Tibial nerve (tissue), 4 donors: ENCODE measurements around the gene MKI67. TPM values are rescaled to one million over a fixed set of nuclear protein-coding genes. Genes with fewer than 3 reads are reported as not detected.

Experiments
- DNase-seq, 2 donors: peaks; one replicate each; pipeline ENCODE4 v3.0.0-alpha.2; 2019; ENCODE audit warnings: low spot score in 2 of 2
- H3K27ac ChIP-seq, 4 donors: fragments of 200-600 bp; sonication (generic) in 3 of 4; one replicate each; pipeline ENCODE4 v1.5.1; 2017 to 2019; ENCODE audit warnings: mild to moderate bottlenecking in 1 of 4
- H3K27me3 ChIP-seq, 2 donors: fragments of 200-600 bp; sonication (generic) in 1 of 2; one replicate each; pipeline versions ENCODE4 v1.5.1 to v1.6.0; 2017 to 2019
- H3K36me3 ChIP-seq, 3 donors: fragments of 200-600 bp; sonication (generic); one replicate each; pipeline ENCODE4 v1.5.1; 2018 to 2019
- H3K4me1 ChIP-seq, 4 donors: fragments of 200-600 bp; sonication (generic) in 3 of 4; one replicate each; pipeline ENCODE4 v1.5.1; 2017 to 2019
- H3K4me3 ChIP-seq, 4 donors: fragments of 200-600 bp; sonication (generic) in 3 of 4; one replicate each; pipeline ENCODE4 v1.5.1; 2017 to 2019; ENCODE audit warnings: mild to moderate bottlenecking in 1 of 4, moderate library complexity in 1 of 4
- H3K9me3 ChIP-seq, 4 donors: fragments of 200-600 bp; sonication (generic) in 3 of 4; one replicate each; pipeline ENCODE4 v1.5.1; 2017 to 2019
- CTCF ChIP-seq, 5 experiments: fragments of 200-600 bp in 3 of 5; fragments of 450-650 bp in 2 of 5; sonication (generic) in 3 of 5; IDR thresholded peaks; one replicate each; pipeline ENCODE4 v1.5.1; 2016 to 2019; ENCODE audit warnings: antibody characterized with exemption in 5 of 5, mild to moderate bottlenecking in 3 of 5, moderate library complexity in 2 of 5
- EP300 ChIP-seq, 2 donors: sonication (generic); formaldehyde crosslinking; IDR thresholded peaks; one replicate each; pipeline ENCODE4 v1.6.1; 2017; ENCODE audit warnings: antibody characterized with exemption in 2 of 2, mild to moderate bottlenecking in 1 of 2
- POLR2A ChIP-seq, 2 donors: fragments of 450-650 bp; IDR thresholded peaks; one replicate each; pipeline ENCODE4 v1.6.1; 2017; ENCODE audit warnings: antibody characterized with exemption in 2 of 2, mild to moderate bottlenecking in 2 of 2, moderate library complexity in 2 of 2
- WGBS, 2 donors: methylation state at CpG; one replicate each; pipeline ENCODE4 v1.1.5; 2018; 5-methylcytosine and 5-hydroxymethylcytosine counted together
- total RNA-seq, 4 donors: library from RNA; depleted of rRNA; stranded (reverse); fragments of >200 nt; gene quantifications; one replicate each; pipeline ENCODE4 v1.1.0, GENCODE V29; 2016

MKI67 gene
- total RNA-seq, 4 donors from 2014 or later, result under 0.01 to 6.9 (median 3.4) TPM

- H3K27me3 ChIP-seq, result no peaks in the 10 kb centered on the region
- no peaks in the 10 kb centered on the region for H3K36me3 ChIP-seq
- H3K27ac ChIP-seq, result no peak overlapping the region
- H3K4me3 ChIP-seq, result no peak overlapping the region
- DNase-seq, result no peak
- no peaks in the 10 kb centered on the region for H3K4me1 ChIP-seq
- WGBS, 2 donors, result 58 to 59% methylated on average over 6 of the region's 6 CpGs
- no peaks in the 10 kb centered on the region for H3K9me3 ChIP-seq
- TF ChIP-seq POLR2A (IDR thresholded peaks at IDR 0.05), result no peak
- TF ChIP-seq CTCF (IDR thresholded peaks at IDR 0.05), result no peak
- no peak for TF ChIP-seq EP300 (IDR thresholded peaks at IDR 0.05)
These were observed 34.1 kb upstream of the MKI67 start for GRCh38 chr10:128160297-128160711.

DNA sequence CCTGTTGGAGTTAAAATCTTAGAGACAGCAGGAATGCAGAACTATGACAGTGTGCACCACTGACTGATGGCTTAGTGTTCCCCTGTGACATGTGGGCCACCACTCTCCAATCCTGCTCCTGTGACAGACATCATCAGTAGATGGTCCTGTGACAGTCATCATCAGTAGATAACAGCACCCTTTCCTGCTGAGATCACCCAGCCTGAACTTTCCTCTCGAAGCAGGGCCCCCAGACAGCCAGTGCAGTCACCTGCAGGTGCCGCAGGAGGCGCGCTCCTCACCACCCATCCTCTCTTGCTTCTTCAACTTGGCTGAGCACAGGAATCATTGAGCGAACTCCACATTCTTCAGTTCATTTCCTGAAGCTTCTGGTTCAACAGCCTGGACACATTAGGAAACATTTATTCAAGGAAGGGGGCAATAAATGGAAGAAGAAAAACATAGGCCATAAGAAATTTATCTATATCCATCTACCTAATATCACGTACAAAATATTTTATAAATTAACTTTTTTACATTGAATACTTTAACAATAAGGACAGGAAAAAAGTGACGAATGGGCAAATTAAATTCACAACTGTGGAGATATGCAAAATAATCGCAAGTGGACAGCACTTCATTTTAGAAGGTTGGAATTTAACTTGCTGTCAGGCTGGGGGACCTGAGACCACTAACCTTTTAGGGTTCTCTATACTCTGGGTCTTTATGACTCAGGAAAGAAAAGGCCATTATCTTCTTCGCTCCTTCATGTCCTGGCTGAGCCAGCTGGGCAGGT lies 32.0 kb upstream of the MKI67 start:
- Histone ChIP-seq H3K36me3 (no peaks in the 10 kb centered on the region), H3K9me3 (no peaks in the 10 kb centered on the region), H3K4me3 (no peak overlapping the region), H3K4me1 (no peaks in the 10 kb centered on the region), H3K27me3 (peaks cover 0 to 15% of the 10 kb centered on the region in 2 donors), H3K27ac (no peak overlapping the region)
- no peak for DNase-seq
- TF ChIP-seq CTCF (IDR thresholded peaks at IDR 0.05) (no peak), POLR2A (IDR thresholded peaks at IDR 0.05) (no peak), EP300 (IDR thresholded peaks at IDR 0.05) (no peak)
- WGBS, 2 donors, result 91% methylated on average over 9 of the region's 9 CpGs

DNA sequence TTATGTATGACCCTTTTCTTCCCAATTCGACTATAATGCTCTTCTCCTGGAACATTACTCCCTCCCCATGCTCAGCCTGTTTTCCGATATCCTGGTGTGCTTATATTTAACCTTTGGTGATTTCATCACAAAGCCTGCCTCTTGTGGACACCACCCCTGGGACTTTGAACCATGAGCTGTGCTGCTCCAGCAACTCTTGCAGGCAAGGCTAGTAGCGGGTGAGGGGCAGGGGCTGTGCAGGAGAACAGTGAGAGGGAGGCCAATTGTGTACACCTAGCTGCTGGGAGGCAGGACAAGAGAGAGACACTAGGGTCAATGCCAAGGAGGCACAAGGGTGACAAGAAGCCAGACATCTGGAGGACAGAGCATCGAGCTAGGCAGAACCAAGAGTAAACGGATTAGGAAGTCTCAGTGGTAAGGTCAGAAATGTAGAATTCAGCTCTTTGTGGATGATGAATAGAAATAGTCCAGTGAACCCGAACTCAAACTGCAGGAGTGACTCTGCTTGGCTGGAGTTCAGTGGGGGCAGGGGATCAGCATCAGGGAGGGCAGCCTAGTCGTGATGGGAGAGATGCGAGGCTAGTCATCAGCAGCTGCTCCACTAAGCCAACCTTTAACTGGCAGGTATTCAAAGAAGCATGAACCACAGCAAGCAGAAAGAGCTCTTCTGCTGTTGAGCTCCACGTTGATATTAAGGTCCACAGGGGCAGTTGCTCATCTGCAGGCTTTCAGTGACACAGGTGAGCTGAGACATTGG lies 31.0 kb upstream of the MKI67 start:
- Histone ChIP-seq H3K27me3 (peaks cover 0 to 20% of the 10 kb centered on the region in 2 donors), H3K36me3 (no peaks in the 10 kb centered on the region), H3K9me3 (no peaks in the 10 kb centered on the region), H3K27ac (no peak overlapping the region), H3K4me1 (no peaks in the 10 kb centered on the region), H3K4me3 (no peak overlapping the region)
- no peak for DNase-seq
- 68 to 71% methylated on average over 9 of the region's 9 CpGs for WGBS, 2 donors
- no peak for TF ChIP-seq EP300 (IDR thresholded peaks at IDR 0.05)
- TF ChIP-seq CTCF (IDR thresholded peaks at IDR 0.05), result no peak
- TF ChIP-seq POLR2A (IDR thresholded peaks at IDR 0.05), result no peak

- Histone ChIP-seq H3K9me3 (no peaks in the 10 kb centered on the region), H3K27ac (no peak overlapping the region), H3K36me3 (no peaks in the 10 kb centered on the region), H3K4me3 (no peak overlapping the region), H3K4me1 (peaks cover 0 to 7% (median 1%) of the 10 kb centered on the region in 4 donors), H3K27me3 (peaks cover 0 to 20% of the 10 kb centered on the region in 2 donors)
- TF ChIP-seq POLR2A (IDR thresholded peaks at IDR 0.05) (no peak), CTCF (IDR thresholded peaks at IDR 0.05) (no peak), EP300 (IDR thresholded peaks at IDR 0.05) (no peak)
- no peak for DNase-seq
- WGBS, 2 donors, result 52 to 54% methylated on average over 10 to 13 of the region's 13 CpGs
These were observed 26.7 kb upstream of the MKI67 start for GRCh38 chr10:128152741-128153580.
